ENCODE results near the gene CHST8. TPM values are rescaled to one million over a fixed set of nuclear protein-coding genes. Genes with fewer than 3 reads are reported as not detected.

Gene CHST8
- total RNA-seq, 6 experiments from 2014 or later = not detected

GRCh38 chr19:33780746-33781145 is 159.0 kb downstream of the CHST8 start:
- no peak for TF ChIP-seq CTCF (IDR thresholded peaks at IDR 0.05)
- Mint-ChIP-seq H3K27ac (no peak overlapping the region), H3K36me3 (ENCODE audit: low read depth) (no peaks in the 10 kb centered on the region; the same call in 1 of the 2 replicates), H3K4me3 (no peak overlapping the region), H3K27me3 (ENCODE audit: insufficient read depth) (peaks cover 40% of the 10 kb centered on the region), H3K4me1 (ENCODE audit: low read depth) (peaks cover 25% of the 10 kb centered on the region), H3K9me3 (peaks cover 4% of the 10 kb centered on the region; the same call in 1 of the 2 replicates)
- no peak for DNase-seq

- TF ChIP-seq CTCF (IDR thresholded peaks at IDR 0.05) = no peak
- DNase-seq = no peak
- Mint-ChIP-seq H3K27me3 (ENCODE audit: insufficient read depth) (peaks cover 38% of the 10 kb centered on the region), H3K4me3 (no peak overlapping the region), H3K27ac (no peak overlapping the region), H3K36me3 (ENCODE audit: low read depth) (no peaks in the 10 kb centered on the region; the same call in 1 of the 2 replicates), H3K4me1 (ENCODE audit: low read depth) (peaks cover 30% of the 10 kb centered on the region), H3K9me3 (peaks cover 4% of the 10 kb centered on the region; the same call in 1 of the 2 replicates)
Measured at GRCh38 chr19:33781415-33781935, 159.7 kb downstream of the CHST8 start.

GRCh38 chr19:33781996-33782395 is 160.2 kb downstream of the CHST8 start:
- Mint-ChIP-seq H3K4me3 (no peak overlapping the region), H3K27me3 (ENCODE audit: insufficient read depth) (peaks cover 38% of the 10 kb centered on the region), H3K27ac (no peak overlapping the region), H3K4me1 (ENCODE audit: low read depth) (peaks cover 30% of the 10 kb centered on the region), H3K36me3 (ENCODE audit: low read depth) (no peaks in the 10 kb centered on the region; the same call in 1 of the 2 replicates), H3K9me3 (peaks cover 4% of the 10 kb centered on the region; the same call in 1 of the 2 replicates)
- TF ChIP-seq CTCF (IDR thresholded peaks at IDR 0.05) = no peak
- no peak for DNase-seq

GRCh38 chr19:33784432-33784831 is 162.7 kb downstream of the CHST8 start:
- peaks cover 30% of the 10 kb centered on the region for H3K4me1 Mint-ChIP-seq (ENCODE audit: low read depth)
- H3K36me3 Mint-ChIP-seq (ENCODE audit: low read depth) = no peaks in the 10 kb centered on the region; the same call in 1 of the 2 replicates
- no peak overlapping the region for H3K27ac Mint-ChIP-seq
- DNase-seq = no peak
- peaks cover 4% of the 10 kb centered on the region; the same call in 1 of the 2 replicates for H3K9me3 Mint-ChIP-seq
- TF ChIP-seq CTCF (IDR thresholded peaks at IDR 0.05) = no peak
- peaks cover 32% of the 10 kb centered on the region for H3K27me3 Mint-ChIP-seq (ENCODE audit: insufficient read depth)
- H3K4me3 Mint-ChIP-seq = no peak overlapping the region

- Mint-ChIP-seq H3K36me3 (ENCODE audit: low read depth) (no peaks in the 10 kb centered on the region; the same call in 1 of the 2 replicates), H3K4me3 (no peak overlapping the region), H3K27ac (no peak overlapping the region), H3K9me3 (peaks cover 4% of the 10 kb centered on the region; the same call in 1 of the 2 replicates), H3K4me1 (ENCODE audit: low read depth) (peaks cover 28% of the 10 kb centered on the region), H3K27me3 (ENCODE audit: insufficient read depth) (peaks cover 31% of the 10 kb centered on the region)
- TF ChIP-seq CTCF (IDR thresholded peaks at IDR 0.05) = no peak
- peak; percentile 17 for DNase-seq
Measured at GRCh38 chr19:33785795-33786194, 164.0 kb downstream of the CHST8 start.
